SK-N-SH treated with all-trans-retinoic acid at 6 μM for 48 hours (cell line): ENCODE measurements around the gene FAN1.

Experiments
- ATAC-seq: fragments of 200-7000 bp; cut with Tn5 transposase; 3 replicates; pipeline ENCODE4 v1.9.1; 2020; ENCODE audit warnings: mild to moderate bottlenecking, moderate library complexity
- ARNTL ChIP-seq: fragments of 450-650 bp; formaldehyde crosslinking; IDR thresholded peaks from 2 replicates; pipeline ENCODE4 v1.5.0; 2020; ENCODE audit warnings: low read depth, mild to moderate bottlenecking, moderate library complexity, borderline replicate concordance
- BACH2 ChIP-seq: fragments of 250-450 bp; sonication (Bioruptor Pico); IDR thresholded peaks from 2 replicates; pipeline ENCODE4 v1.9.0; 2021; ENCODE audit warnings: mild to moderate bottlenecking, borderline replicate concordance
- CSDC2 ChIP-seq: fragments of 250-450 bp; sonication (Bioruptor Pico); IDR thresholded peaks from 2 replicates; pipeline ENCODE4 v1.5.0; 2020; ENCODE audit warnings: mild to moderate bottlenecking, moderate library complexity
- CSRNP3 ChIP-seq: fragments of 250-450 bp; sonication (Bioruptor Pico); IDR thresholded peaks from 2 replicates; pipeline ENCODE4 v1.5.1; 2021; ENCODE audit warnings: mild to moderate bottlenecking, moderate library complexity
- ESRRG ChIP-seq: fragments of 250-450 bp; sonication (Bioruptor Pico); IDR thresholded peaks from 2 replicates; pipeline ENCODE4 v1.6.1; 2021; ENCODE audit warnings: mild to moderate bottlenecking
- GLIS3 ChIP-seq: fragments of 250-450 bp; sonication (Bioruptor Pico); IDR thresholded peaks from 2 replicates; pipeline ENCODE4 v1.5.0; 2020; ENCODE audit warnings: mild to moderate bottlenecking, moderate library complexity
- ISL1 ChIP-seq: fragments of 250-450 bp; sonication (Bioruptor Pico); IDR thresholded peaks from 2 replicates; pipeline ENCODE4 v2.1.2; 2022; ENCODE audit warnings: mild to moderate bottlenecking, moderate library complexity
- OSR1 ChIP-seq: fragments of 250-450 bp; sonication (Bioruptor Pico); IDR thresholded peaks from 2 replicates; pipeline ENCODE4 v1.8.0; 2022; ENCODE audit warnings: moderate library complexity, mild to moderate bottlenecking, inconsistent platforms
- PPARA ChIP-seq: fragments of 250-450 bp; sonication (Bioruptor Pico); IDR thresholded peaks from 2 replicates; pipeline ENCODE4 v1.5.0; 2020; ENCODE audit warnings: mild to moderate bottlenecking, borderline replicate concordance
- RARB ChIP-seq: fragments of 250-450 bp; sonication (Bioruptor Pico); IDR thresholded peaks from 2 replicates; pipeline ENCODE4 v1.8.0; 2021; ENCODE audit warnings: mild to moderate bottlenecking, moderate library complexity
- TOX ChIP-seq: fragments of 250-450 bp; sonication (Bioruptor Pico); IDR thresholded peaks from 2 replicates; pipeline ENCODE4 v1.8.0; 2021; ENCODE audit warnings: mild to moderate bottlenecking, moderate library complexity, borderline replicate concordance
- ZFP3 ChIP-seq: fragments of 250-450 bp; sonication (Bioruptor Pico); IDR thresholded peaks from 2 replicates; pipeline ENCODE4 v1.5.0; 2020; ENCODE audit warnings: mild to moderate bottlenecking, moderate library complexity
- ZFP30 ChIP-seq: fragments of 450-650 bp; formaldehyde crosslinking; IDR thresholded peaks from 2 replicates; pipeline ENCODE4 v1.5.0; 2022; ENCODE audit warnings: mild to moderate bottlenecking, moderate library complexity
- ZNF565 ChIP-seq: fragments of 450-650 bp; formaldehyde crosslinking; conservative IDR thresholded peaks from 2 replicates; pipeline ENCODE4 v1.5.0; 2020; ENCODE audit warnings: low read depth, mild to moderate bottlenecking, moderate library complexity
- ZNF70 ChIP-seq: fragments of 450-650 bp; formaldehyde crosslinking; IDR thresholded peaks from 2 replicates; pipeline ENCODE4 v1.5.0; 2020; ENCODE audit warnings: mild to moderate bottlenecking, moderate library complexity
- ZNF8 ChIP-seq: fragments of 450-650 bp; formaldehyde crosslinking; IDR thresholded peaks from 2 replicates; pipeline ENCODE4 v1.5.0; 2020; ENCODE audit warnings: mild to moderate bottlenecking, moderate library complexity
- TF ChIP-seq, protein P1 (sequence below): fragments of 250-450 bp; sonication (Bioruptor Pico); IDR thresholded peaks from 2 replicates; pipeline ENCODE4 v1.5.0; 2020; ENCODE audit warnings: mild to moderate bottlenecking, moderate library complexity
- TF ChIP-seq, protein P2 (sequence below): fragments of 250-450 bp; sonication (Bioruptor Pico); IDR thresholded peaks from 2 replicates; pipeline ENCODE4 v1.8.0; 2021; ENCODE audit warnings: low read depth, mild to moderate bottlenecking, moderate library complexity, borderline replicate concordance

The FAN1 gene

GRCh38 chr15:30933293-30933692 lies 29.6 kb downstream of the FAN1 start:
- no peak for TF ChIP-seq BACH2 (CRISPR knock-in tag)
- TF ChIP-seq CSRNP3 (CRISPR knock-in tag): no peak
- TF ChIP-seq OSR1 (CRISPR knock-in tag): no peak
- no peak for TF ChIP-seq PPARA
- TF ChIP-seq, protein P1, sequence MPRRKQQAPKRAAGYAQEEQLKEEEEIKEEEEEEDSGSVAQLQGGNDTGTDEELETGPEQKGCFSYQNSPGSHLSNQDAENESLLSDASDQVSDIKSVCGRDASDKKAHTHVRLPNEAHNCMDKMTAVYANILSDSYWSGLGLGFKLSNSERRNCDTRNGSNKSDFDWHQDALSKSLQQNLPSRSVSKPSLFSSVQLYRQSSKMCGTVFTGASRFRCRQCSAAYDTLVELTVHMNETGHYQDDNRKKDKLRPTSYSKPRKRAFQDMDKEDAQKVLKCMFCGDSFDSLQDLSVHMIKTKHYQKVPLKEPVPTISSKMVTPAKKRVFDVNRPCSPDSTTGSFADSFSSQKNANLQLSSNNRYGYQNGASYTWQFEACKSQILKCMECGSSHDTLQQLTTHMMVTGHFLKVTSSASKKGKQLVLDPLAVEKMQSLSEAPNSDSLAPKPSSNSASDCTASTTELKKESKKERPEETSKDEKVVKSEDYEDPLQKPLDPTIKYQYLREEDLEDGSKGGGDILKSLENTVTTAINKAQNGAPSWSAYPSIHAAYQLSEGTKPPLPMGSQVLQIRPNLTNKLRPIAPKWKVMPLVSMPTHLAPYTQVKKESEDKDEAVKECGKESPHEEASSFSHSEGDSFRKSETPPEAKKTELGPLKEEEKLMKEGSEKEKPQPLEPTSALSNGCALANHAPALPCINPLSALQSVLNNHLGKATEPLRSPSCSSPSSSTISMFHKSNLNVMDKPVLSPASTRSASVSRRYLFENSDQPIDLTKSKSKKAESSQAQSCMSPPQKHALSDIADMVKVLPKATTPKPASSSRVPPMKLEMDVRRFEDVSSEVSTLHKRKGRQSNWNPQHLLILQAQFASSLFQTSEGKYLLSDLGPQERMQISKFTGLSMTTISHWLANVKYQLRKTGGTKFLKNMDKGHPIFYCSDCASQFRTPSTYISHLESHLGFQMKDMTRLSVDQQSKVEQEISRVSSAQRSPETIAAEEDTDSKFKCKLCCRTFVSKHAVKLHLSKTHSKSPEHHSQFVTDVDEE (CRISPR knock-in tag): no peak
- no peak for ATAC-seq

GRCh38 chr15:30939161-30939560 lies 35.4 kb downstream of the FAN1 start:
- no peak for ATAC-seq
- no peak for TF ChIP-seq RARB (CRISPR knock-in tag)
- TF ChIP-seq, protein P1 (CRISPR knock-in tag): no peak
- no peak for TF ChIP-seq TOX (CRISPR knock-in tag)
- TF ChIP-seq, all 23 proteins: peak for 0

- no peak for ATAC-seq
- no peak for TF ChIP-seq ISL1 (CRISPR knock-in tag)
These were observed 36.6 kb downstream of the FAN1 start for GRCh38 chr15:30940359-30940758.

DNA sequence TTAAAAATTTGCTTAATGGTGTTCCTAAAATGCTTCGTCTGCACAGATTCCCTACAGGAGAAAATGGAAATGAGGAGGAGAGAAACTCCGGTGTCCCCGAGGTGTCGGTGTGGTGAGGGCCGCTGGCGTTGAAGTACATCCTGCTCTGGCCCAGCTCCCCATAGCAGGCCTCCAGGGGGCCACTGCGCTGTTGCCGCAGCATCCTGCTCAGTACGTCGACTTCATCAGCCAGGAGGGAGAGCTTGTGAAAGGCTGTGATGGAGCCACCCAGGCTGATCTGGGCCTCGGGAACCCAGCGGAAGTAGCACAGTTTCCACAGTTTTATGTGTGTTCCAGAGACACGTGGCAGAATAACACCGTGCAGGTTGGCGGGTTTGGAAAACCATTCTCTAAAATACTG lies 37.8 kb downstream of the FAN1 start:
- no peak for ATAC-seq

DNA sequence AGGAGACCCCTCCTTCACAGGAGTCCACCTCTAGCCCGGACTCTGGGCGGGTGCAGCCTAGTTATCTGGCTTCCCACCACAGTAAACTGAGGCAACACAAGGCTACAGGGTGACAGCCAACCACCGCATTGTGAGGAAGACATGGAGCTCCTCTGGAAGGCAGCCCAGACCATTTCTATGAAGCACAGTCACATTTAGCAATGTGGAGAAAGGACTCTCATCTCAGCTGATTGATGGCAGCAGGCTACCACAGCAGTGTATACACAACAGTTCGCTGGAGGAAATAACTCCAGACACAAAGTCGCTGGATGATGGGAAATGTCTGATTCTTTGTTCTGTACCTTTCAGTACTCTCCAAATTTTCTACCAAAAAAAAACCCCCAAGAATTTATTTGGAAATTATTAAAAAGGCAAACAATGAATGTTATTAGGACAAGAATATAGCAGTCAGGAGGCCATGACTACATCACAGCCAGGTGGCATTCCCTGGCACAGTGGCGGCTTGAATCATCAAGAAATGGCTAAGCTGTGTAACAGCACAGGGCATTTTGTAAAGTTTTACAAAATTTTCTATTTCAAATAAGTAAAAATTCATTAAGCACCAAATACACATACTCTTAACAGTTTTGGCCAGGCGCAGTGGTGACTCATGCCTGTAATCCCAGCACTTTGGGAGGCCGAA lies 40.1 kb downstream of the FAN1 start:
- TF ChIP-seq ARNTL (no peak), ISL1 (CRISPR knock-in tag) (no peak), CSDC2 (CRISPR knock-in tag) (no peak), TOX (CRISPR knock-in tag) (no peak), RARB (CRISPR knock-in tag) (no peak), PPARA (no peak), BACH2 (CRISPR knock-in tag) (no peak), ZNF70 (CRISPR knock-in tag) (no peak), OSR1 (CRISPR knock-in tag) (no peak), GLIS3 (CRISPR knock-in tag) (no peak), ESRRG (CRISPR knock-in tag) (no peak), ZFP3 (no peak), ZFP30 (no peak), CSRNP3 (CRISPR knock-in tag) (no peak), ZNF8 (CRISPR knock-in tag) (no peak)
- TF ChIP-seq, protein P2, sequence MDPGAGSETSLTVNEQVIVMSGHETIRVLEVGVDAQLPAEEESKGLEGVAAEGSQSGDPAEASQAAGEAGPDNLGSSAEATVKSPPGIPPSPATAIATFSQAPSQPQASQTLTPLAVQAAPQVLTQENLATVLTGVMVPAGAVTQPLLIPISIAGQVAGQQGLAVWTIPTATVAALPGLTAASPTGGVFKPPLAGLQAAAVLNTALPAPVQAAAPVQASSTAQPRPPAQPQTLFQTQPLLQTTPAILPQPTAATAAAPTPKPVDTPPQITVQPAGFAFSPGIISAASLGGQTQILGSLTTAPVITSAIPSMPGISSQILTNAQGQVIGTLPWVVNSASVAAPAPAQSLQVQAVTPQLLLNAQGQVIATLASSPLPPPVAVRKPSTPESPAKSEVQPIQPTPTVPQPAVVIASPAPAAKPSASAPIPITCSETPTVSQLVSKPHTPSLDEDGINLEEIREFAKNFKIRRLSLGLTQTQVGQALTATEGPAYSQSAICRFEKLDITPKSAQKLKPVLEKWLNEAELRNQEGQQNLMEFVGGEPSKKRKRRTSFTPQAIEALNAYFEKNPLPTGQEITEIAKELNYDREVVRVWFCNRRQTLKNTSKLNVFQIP: no peak
- TF ChIP-seq, all 23 proteins: peak for 0
- no peak for ATAC-seq

More for the DNA sequence above, 37.8 kb downstream of the FAN1 start:
- TF ChIP-seq ZNF565 (CRISPR knock-in tag) (no peak), OSR1 (CRISPR knock-in tag) (no peak), ISL1 (CRISPR knock-in tag) (no peak), CSDC2 (CRISPR knock-in tag) (no peak)
